Tibial artery (tissue), 4 donors: ENCODE results near the gene DLGAP1.
"Not testable (repeated sequence)": the region's sequence is repeated elsewhere in the genome, so short reads cannot be mapped to it uniquely, and the experiment has no call there.

ENCODE experiments used
- DNase-seq, 2 donors: peaks; one replicate each; pipeline ENCODE4 v3.0.0-alpha.2; 2019
- H3K27ac ChIP-seq, 2 donors: fragments of 200-600 bp; sonication (generic) in 1 of 2; 1 replicate in 1 of 2; 2 replicates in 1 of 2; pipeline ENCODE4 v1.5.1; 2018 to 2019; ENCODE audit warnings: mild to moderate bottlenecking in 1 of 2
- H3K27me3 ChIP-seq, 2 donors: fragments of 200-600 bp; sonication (generic) in 1 of 2; one replicate each; pipeline versions ENCODE4 v1.5.1 to v1.6.0; 2016 to 2019
- H3K36me3 ChIP-seq, 3 donors: fragments of 200-600 bp; sonication (generic) in 2 of 3; one replicate each; pipeline ENCODE4 v1.5.1; 2016 to 2019; ENCODE audit warnings: mild to moderate bottlenecking in 2 of 3
- H3K4me1 ChIP-seq, 4 donors: fragments of 200-600 bp; sonication (generic) in 2 of 4; 1 replicate in 3 of 4; 2 replicates in 1 of 4; pipeline ENCODE4 v1.5.1; 2016 to 2019
- H3K4me3 ChIP-seq, 2 donors: fragments of 200-600 bp; sonication (generic) in 1 of 2; 1 replicate in 1 of 2; 2 replicates in 1 of 2; pipeline ENCODE4 v1.5.1; 2018 to 2019; ENCODE audit warnings: mild to moderate bottlenecking in 2 of 2
- H3K9me3 ChIP-seq, 3 donors: fragments of 200-600 bp; sonication (generic) in 1 of 3; one replicate each; pipeline ENCODE4 v1.5.1; 2016 to 2019
- CTCF ChIP-seq, 2 experiments: fragments of 200-600 bp in 1 of 2; fragments of 450-650 bp in 1 of 2; IDR thresholded peaks; one replicate each; pipeline ENCODE4 v1.5.1; 2017 to 2019; ENCODE audit warnings: antibody characterized with exemption in 2 of 2, mild to moderate bottlenecking in 1 of 2, moderate library complexity in 1 of 2
- intact Hi-C: fragments of 100-400 bp; cut with DNase I; formaldehyde crosslinking; loops from one replicate; pipeline ENCODE4 v1.15.0; 2023; ENCODE audit warnings: low total_unique reads

Gene DLGAP1

GRCh38 chr18:3706279-3707097, 748.6 kb downstream of the DLGAP1 start:
- Histone ChIP-seq H3K9me3 (no peaks in the 10 kb centered on the region), H3K27me3 (no peaks in the 10 kb centered on the region), H3K4me1 (peaks cover 0 to 20% (median 2%) of the 10 kb centered on the region in 4 donors), H3K27ac (no peak overlapping the region), H3K4me3 (no peak overlapping the region), H3K36me3 (no peaks in the 10 kb centered on the region)
- intact Hi-C loops: loop anchor here (2.0 kb wide), 1 partner anchor 60 kb away; no protein-coding TSS in a partner anchor
- no peak for DNase-seq
- no peak for TF ChIP-seq CTCF (IDR thresholded peaks at IDR 0.05)

DNA sequence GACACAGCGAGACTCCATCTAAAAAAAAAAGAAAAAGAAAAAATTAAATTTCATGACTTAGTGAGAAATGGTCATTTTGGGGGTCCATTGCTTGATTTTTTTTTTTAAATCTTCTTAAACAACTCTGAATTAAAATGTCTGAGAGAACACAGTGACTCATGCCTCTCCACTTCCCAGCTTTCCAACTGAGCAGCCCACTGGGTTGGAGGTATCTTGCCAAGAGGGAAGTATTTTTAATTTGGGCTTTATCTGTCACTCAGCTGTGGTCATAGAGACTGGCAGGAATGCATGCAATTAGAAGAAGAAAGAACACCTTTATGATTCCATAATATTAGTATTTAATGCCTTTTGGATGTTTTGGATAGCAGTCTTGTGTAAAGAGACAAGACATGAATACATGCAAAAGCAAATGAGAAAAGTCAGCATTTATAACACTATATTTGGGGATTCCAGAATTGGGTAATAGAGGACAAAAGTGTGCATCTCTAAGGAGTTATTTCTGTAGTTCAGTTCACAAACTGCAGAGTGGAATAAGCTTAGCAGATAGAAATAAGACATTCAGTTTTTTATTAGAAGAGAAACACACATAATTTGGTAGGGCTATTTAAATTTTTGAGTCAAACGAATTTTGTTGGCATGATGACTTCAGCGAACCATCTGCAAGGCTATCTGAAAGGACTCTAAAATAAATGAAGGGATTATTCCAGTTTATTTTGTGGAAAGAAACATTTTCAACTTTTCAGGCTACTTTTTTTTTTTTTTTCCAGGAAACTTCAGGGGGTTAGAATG, 750.4 kb downstream of the DLGAP1 start:
- no peak overlapping the region for H3K27ac ChIP-seq
- H3K36me3 ChIP-seq: no peaks in the 10 kb centered on the region
- H3K4me1 ChIP-seq: peaks cover 0 to 12% (median 0%) of the 10 kb centered on the region in 4 donors
- no peak for DNase-seq
- intact Hi-C loops: no loop called here
- H3K27me3 ChIP-seq: no peaks in the 10 kb centered on the region
- H3K9me3 ChIP-seq: no peaks in the 10 kb centered on the region
- H3K4me3 ChIP-seq: no peak overlapping the region
- TF ChIP-seq CTCF (IDR thresholded peaks at IDR 0.05): no peak

DNA sequence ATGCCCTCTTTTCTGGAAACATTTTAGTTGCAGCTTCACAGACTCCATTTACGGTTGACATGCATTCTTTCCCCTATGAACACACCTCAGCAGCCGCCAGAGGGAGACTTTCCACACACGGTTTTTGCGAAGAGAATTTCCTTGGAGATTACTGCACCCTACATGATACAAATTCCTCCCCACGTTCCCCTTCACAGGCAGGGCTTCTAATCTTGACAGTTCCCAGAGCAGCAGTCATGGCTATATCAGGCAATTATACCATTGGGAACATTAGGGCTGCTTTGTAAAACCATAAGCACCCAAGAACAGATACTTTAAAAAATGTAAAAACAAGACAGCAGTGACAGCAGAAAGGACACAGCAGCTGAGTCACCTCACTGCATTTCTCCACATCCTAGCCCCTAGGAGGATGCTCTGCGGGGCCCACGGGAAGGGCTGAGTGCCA, 751.4 kb downstream of the DLGAP1 start:
- peaks cover 0 to 12% (median 0%) of the 10 kb centered on the region in 4 donors for H3K4me1 ChIP-seq
- TF ChIP-seq CTCF (IDR thresholded peaks at IDR 0.05): peak; percentile 57 to 59
- intact Hi-C loops: no loop called here
- no peaks in the 10 kb centered on the region for H3K27me3 ChIP-seq
- no peaks in the 10 kb centered on the region for H3K36me3 ChIP-seq
- DNase-seq: peak; percentile 57 to 69
- no peak overlapping the region for H3K4me3 ChIP-seq
- no peaks in the 10 kb centered on the region for H3K9me3 ChIP-seq
- no peak overlapping the region for H3K27ac ChIP-seq

DNA sequence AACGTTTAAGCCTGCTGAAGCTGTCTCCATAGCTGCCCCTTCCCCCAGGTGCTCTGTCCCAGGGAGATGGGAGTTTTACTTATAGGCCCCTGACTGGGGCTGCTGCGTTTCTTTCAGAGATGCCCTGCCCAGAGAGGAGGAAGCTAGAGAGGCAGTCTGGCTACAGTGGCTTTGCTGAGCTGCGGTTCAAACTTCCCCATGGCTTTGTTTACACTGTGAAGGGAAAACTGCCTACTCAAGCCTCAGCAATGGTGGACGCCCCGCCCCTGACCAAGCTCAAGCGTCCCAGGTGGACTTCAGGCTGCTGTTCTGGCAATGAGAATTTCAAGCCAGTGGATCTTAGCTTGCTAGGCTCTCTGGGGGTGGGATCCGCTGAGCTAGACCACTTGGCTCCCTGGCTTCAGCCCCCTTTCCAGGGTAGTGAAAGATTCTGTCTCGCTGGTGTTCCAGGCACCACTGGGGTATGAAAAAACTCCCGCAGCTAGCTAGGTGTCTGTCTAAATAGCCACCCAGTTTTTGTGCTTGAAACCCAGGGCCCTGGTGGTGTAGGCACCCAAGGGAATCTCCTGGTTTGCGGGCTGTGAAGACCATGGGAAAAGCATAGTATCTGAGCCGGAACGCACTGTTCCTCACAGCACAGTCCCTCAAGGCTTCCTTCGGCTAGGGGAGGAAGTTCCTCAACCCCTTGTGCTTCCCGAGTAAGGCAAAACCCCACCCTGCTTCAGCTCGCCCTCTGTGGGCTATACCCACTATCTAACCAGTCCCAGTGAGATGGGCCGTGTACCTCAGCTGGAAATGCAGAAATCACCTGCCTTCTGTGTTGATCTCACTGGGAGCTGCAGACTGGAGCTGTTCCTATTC, 755.2 kb downstream of the DLGAP1 start:
- peak; percentile 51 to 68 for DNase-seq
- H3K27me3 ChIP-seq, H3K36me3 ChIP-seq, H3K4me3 ChIP-seq, H3K9me3 ChIP-seq, intact Hi-C loops, H3K27ac ChIP-seq: not testable (repeated sequence)
- H3K4me1 ChIP-seq: peaks cover 0 to 12% (median 0%) of the 10 kb centered on the region in 4 donors

DNA sequence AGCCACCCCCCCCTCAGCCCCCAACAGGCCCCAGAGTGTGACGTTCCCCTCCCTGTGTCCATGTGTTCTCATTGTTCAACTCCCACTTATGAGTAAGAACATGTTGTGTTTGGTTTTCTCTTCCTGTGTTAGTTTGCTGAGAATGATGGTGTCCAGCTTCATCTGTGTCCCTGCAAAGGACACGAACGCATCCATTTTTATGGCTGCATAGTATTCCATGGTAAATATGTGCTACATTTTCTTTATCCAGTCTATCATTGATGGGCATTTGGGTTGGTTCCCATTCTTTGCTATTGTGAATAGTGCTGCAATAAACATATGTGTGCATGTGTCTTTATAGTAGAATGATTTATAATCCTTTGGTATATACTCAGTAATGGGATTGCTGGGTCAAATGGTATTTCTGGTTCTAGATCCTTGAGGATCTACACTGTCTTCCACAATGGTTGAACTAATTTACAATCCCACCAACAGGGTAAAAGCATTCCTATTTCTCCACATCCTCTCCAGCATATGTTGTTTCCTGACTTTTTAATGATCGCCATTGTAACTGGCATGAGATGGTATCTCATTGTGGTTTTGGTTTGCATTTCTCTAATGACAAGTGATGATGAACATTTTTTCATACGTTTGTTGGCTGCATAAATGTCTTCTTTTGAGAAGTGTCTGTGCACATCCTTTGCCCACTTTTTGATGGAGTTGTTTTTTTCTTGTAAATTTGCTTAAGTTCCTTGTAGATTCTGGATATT, 760.9 kb downstream of the DLGAP1 start:
- DNase-seq, H3K27ac ChIP-seq, H3K4me3 ChIP-seq, H3K36me3 ChIP-seq, H3K27me3 ChIP-seq, intact Hi-C loops, H3K9me3 ChIP-seq, H3K4me1 ChIP-seq: not testable (repeated sequence)

- intact Hi-C loops: no loop called here
- H3K27ac ChIP-seq: no peak overlapping the region
These were observed 761.7 kb downstream of the DLGAP1 start for GRCh38 chr18:3693410-3693809.

More at GRCh38 chr18:3693410-3693809, 761.7 kb downstream of the DLGAP1 start:
- Histone ChIP-seq H3K36me3 (no peaks in the 10 kb centered on the region), H3K9me3 (no peaks in the 10 kb centered on the region), H3K4me1 (no peaks in the 10 kb centered on the region), H3K27me3 (no peaks in the 10 kb centered on the region), H3K4me3 (no peak overlapping the region)
- TF ChIP-seq CTCF (IDR thresholded peaks at IDR 0.05): no peak
- DNase-seq: no peak
